ENCODE data around the gene LHFPL5. TPM values are rescaled to one million over a fixed set of nuclear protein-coding genes. Genes with fewer than 3 reads are reported as not detected.

Gene LHFPL5
- total RNA-seq, 2 experiments from 2014 or later: not detected

- ATAC-seq (no peak), DNase-seq (no peak)
- ChIA-PET POLR2A (no interaction called here), CTCF (no interaction called here)
- Mint-ChIP-seq H3K9me3 (peaks cover 3% of the 10 kb centered on the region), H3K27me3 (no peaks in the 10 kb centered on the region), H3K36me3 (ENCODE audit: low read depth) (peaks cover 65% of the 10 kb centered on the region), H3K4me1 (ENCODE audit: low read depth) (no peaks in the 10 kb centered on the region), H3K27ac (no peak overlapping the region), H3K4me3 (no peak overlapping the region)
- intact Hi-C loops (cut with micrococcal nuclease): no loop called here
- no peak for TF ChIP-seq CTCF (IDR thresholded peaks at IDR 0.05)
These were observed 45.1 kb downstream of the LHFPL5 start for GRCh38 chr6:35850208-35850607.

- TF ChIP-seq CTCF (IDR thresholded peaks at IDR 0.05): no peak
- ChIA-PET POLR2A (no interaction called here), CTCF (no interaction called here)
- Mint-ChIP-seq H3K27me3 (no peaks in the 10 kb centered on the region), H3K4me3 (no peak overlapping the region), H3K27ac (no peak overlapping the region), H3K9me3 (peaks cover 3% of the 10 kb centered on the region), H3K36me3 (ENCODE audit: low read depth) (peaks cover 64% of the 10 kb centered on the region), H3K4me1 (ENCODE audit: low read depth) (no peaks in the 10 kb centered on the region)
- intact Hi-C loops (cut with micrococcal nuclease): no loop called here
- ATAC-seq (no peak), DNase-seq (no peak)
These were observed 47.8 kb downstream of the LHFPL5 start for GRCh38 chr6:35852994-35853393.

GRCh38 chr6:35856250-35856649 is 51.1 kb downstream of the LHFPL5 start:
- peaks cover 58% of the 10 kb centered on the region for H3K36me3 Mint-ChIP-seq (ENCODE audit: low read depth)
- ATAC-seq (no peak), DNase-seq (no peak)
- POLR2A ChIA-PET: interaction anchor here (0.9 kb wide), 1 partner anchor 391 kb away, joined by 3 read pairs; no protein-coding TSS in a partner anchor
- H3K4me3 Mint-ChIP-seq: no peak overlapping the region
- CTCF ChIA-PET: no interaction called here
- H3K27ac Mint-ChIP-seq: no peak overlapping the region
- TF ChIP-seq CTCF (IDR thresholded peaks at IDR 0.05): no peak
- intact Hi-C loops (cut with micrococcal nuclease): no loop called here
- no peaks in the 10 kb centered on the region for H3K9me3 Mint-ChIP-seq
- H3K4me1 Mint-ChIP-seq (ENCODE audit: low read depth): no peaks in the 10 kb centered on the region
- no peaks in the 10 kb centered on the region for H3K27me3 Mint-ChIP-seq

GRCh38 chr6:35857853-35858252 is 52.7 kb downstream of the LHFPL5 start:
- H3K27me3 Mint-ChIP-seq: no peaks in the 10 kb centered on the region
- no peak overlapping the region for H3K4me3 Mint-ChIP-seq
- no peak for TF ChIP-seq CTCF (IDR thresholded peaks at IDR 0.05)
- CTCF ChIA-PET: interaction anchor here (0.9 kb wide), 1 partner anchor 25 kb away, joined by 3 read pairs; no protein-coding TSS in a partner anchor
- H3K27ac Mint-ChIP-seq: no peak overlapping the region
- peaks cover 61% of the 10 kb centered on the region for H3K36me3 Mint-ChIP-seq (ENCODE audit: low read depth)
- POLR2A ChIA-PET: no interaction called here
- DNase-seq: no peak
- no peaks in the 10 kb centered on the region for H3K9me3 Mint-ChIP-seq
- no peak for ATAC-seq
- no peaks in the 10 kb centered on the region for H3K4me1 Mint-ChIP-seq (ENCODE audit: low read depth)
- intact Hi-C loops (cut with micrococcal nuclease): no loop called here

GRCh38 chr6:35859367-35859766 is 54.2 kb downstream of the LHFPL5 start:
- Mint-ChIP-seq H3K27ac (no peak overlapping the region), H3K4me1 (ENCODE audit: low read depth) (no peaks in the 10 kb centered on the region), H3K9me3 (no peaks in the 10 kb centered on the region), H3K4me3 (no peak overlapping the region), H3K36me3 (ENCODE audit: low read depth) (peaks cover 60% of the 10 kb centered on the region), H3K27me3 (no peaks in the 10 kb centered on the region)
- intact Hi-C loops (cut with micrococcal nuclease): no loop called here
- no peak for TF ChIP-seq CTCF (IDR thresholded peaks at IDR 0.05)
- DNase-seq (no peak), ATAC-seq (no peak)
- ChIA-PET POLR2A (interaction anchor here (1.0 kb wide), 1 partner anchor 45 kb away, joined by 3 read pairs; no protein-coding TSS in a partner anchor), CTCF (no interaction called here)

Other genes with a start within 250 kb of the LHFPL5 start
- 10 to 100 TPM; 90.6 to 93.4 TPM for gene FKBP5, start 116.4 kb upstream of the LHFPL5 start, total RNA-seq
- gene ARMC12, start 68.3 kb upstream of the LHFPL5 start, total RNA-seq: 1 to 10 TPM; 1.0 to 1.1 TPM
- gene CLPSL2, start 28.8 kb upstream of the LHFPL5 start, total RNA-seq: not detected
- gene CLPSL1, start 24.3 kb upstream of the LHFPL5 start, total RNA-seq: not detected
- gene CLPS, start 8.0 kb upstream of the LHFPL5 start, total RNA-seq: not detected
- 100 to 1,000 TPM; 117 to 133 TPM for gene SRPK1, start 115.7 kb downstream of the LHFPL5 start, total RNA-seq
- gene SLC26A8, start 219.3 kb downstream of the LHFPL5 start, total RNA-seq: not detected
- gene MAPK14, start 222.5 kb downstream of the LHFPL5 start, total RNA-seq: 10 to 100 TPM; 45.7 to 49.8 TPM

All from activated CD8-positive, alpha-beta T cell treated with anti-CD3 and anti-CD28 coated beads for 36 hours (primary cell).